Measurements from ENCODE around the gene OPTN. TPM values are rescaled to one million over a fixed set of nuclear protein-coding genes. Genes with fewer than 3 reads are reported as not detected.

The OPTN gene
- total RNA-seq, 4 donors from 2014 or later = 64.4 to 93.6 (median 79.6) TPM

DNA sequence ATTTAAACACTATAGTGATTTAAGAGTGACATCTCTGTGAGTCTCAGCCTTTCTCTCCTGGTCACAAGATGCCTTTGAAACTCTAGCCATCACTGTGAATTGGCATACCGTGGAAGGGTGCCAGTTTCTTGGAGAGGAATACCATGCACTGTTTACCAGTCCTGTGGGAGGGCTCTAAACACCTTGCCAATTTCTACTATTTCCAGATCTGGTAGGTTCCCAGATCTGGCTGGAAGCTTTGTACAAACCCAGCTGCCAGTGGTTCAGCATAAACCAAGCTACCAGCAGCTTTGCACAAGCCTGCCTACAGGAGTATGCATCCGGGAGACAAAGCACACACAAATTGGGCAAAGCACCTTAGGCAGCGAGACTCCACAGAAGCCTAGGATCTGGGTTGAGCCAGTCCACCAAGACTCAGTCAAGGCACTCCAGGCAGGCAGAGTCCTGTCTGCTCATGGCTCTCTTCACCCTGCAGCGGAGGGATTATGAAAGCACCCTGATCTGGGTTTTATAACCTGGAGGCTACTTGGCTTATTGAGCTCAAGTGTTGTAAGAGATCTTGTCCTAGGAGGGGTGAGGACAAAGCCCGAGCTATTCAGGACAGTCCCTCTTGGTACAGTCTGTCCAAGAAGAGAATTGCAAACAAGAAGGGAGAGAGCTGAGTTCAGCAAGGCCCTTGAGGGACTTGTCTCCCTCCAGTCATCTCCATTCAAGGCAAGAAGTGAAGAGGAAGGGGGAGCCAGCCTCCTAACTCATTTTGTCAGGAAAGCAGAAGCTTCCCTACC, 85.0 kb downstream of the OPTN start:
- TF ChIP-seq POLR2A (IDR thresholded peaks at IDR 0.05; ENCODE audit: low read depth) (no peak), POLR2AphosphoS5 (IDR thresholded peaks at IDR 0.05) (no peak), EP300 (IDR thresholded peaks at IDR 0.05) (no peak), CTCF (IDR thresholded peaks at IDR 0.05) (no peak)
- no peaks in the 10 kb centered on the region for H3K4me1 ChIP-seq
- intact Hi-C loops (cut with DNase I) = no loop called here
- H3K27me3 ChIP-seq = no peaks in the 10 kb centered on the region
- WGBS = 89% methylated on average over 4 of the region's 5 CpGs
- no peak overlapping the region for H3K4me3 ChIP-seq
- no peaks in the 10 kb centered on the region for H3K36me3 ChIP-seq
- H3K9me3 ChIP-seq = no peaks in the 10 kb centered on the region
- H3K27ac ChIP-seq (replicated peaks in 1 of 4) = no peak overlapping the region
- DNase-seq (ENCODE audit: extremely low spot score) = no peak

DNA sequence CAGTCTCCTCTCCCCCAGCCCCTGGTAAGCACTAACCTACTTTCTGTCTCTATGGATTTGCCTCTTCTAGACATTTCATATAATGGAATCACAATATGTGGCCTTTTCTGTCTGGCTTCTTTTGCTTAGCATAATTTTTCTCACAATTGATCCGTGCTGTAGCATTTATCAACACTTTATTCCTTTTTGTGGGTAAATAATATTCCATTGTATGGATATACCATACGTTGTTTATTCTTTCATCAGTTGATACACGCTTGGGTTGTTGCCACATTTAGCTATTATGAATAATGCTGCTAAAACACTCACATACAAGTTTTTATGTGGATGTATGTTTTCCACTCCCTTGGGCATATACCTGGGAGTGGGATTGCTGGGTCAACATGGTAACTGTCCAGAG, 87.2 kb downstream of the OPTN start:
- TF ChIP-seq EP300 (IDR thresholded peaks at IDR 0.05) (no peak), POLR2AphosphoS5 (IDR thresholded peaks at IDR 0.05) (no peak)
- no peak for DNase-seq (ENCODE audit: extremely low spot score)
- Histone ChIP-seq H3K4me3 (no peak overlapping the region), H3K9me3 (no peaks in the 10 kb centered on the region), H3K36me3 (no peaks in the 10 kb centered on the region), H3K27me3 (no peaks in the 10 kb centered on the region), H3K27ac (replicated peaks in 1 of 4) (no peak overlapping the region), H3K4me1 (no peaks in the 10 kb centered on the region)
- intact Hi-C loops (cut with DNase I) = no loop called here
- 97% methylated on average over 3 of the region's 3 CpGs for WGBS

Small RNA genes within 50 kb of the gene (small RNA-seq; reads per million reads assigned to genes)
- 0 reads per million in 3 donors for gene SNRPGP5

Other genes starting within 250 kb of the OPTN start
- 10 to 100 TPM; 23.7 to 79.1 (median 44.3) TPM for gene CCDC3, start 98.5 kb upstream of the OPTN start, total RNA-seq
- under 1 TPM in 2 of 4 donors, not detected in 2; 0.17 to 0.32 TPM for gene MCM10, start 61.4 kb downstream of the OPTN start, total RNA-seq
- not detected for gene UCMA, start 134.2 kb downstream of the OPTN start, total RNA-seq
- gene PHYH, start 199.9 kb downstream of the OPTN start, total RNA-seq = 10 to 100 TPM; 29.3 to 42.8 (median 38.4) TPM
- gene SEPHS1, start 248.1 kb downstream of the OPTN start, total RNA-seq = 10 to 100 TPM; 37.0 to 53.1 (median 46.0) TPM

All from esophagus muscularis mucosa (tissue), 4 donors.